GM12891 (cell line): ENCODE data around the gene MED13L.

Experiments used
- POLR2A ChIP-seq: IDR thresholded peaks from 2 replicates; pipeline ENCODE4 v1.6.1; 2011; ENCODE audit warnings: low read depth, low read length, control low read depth
- POLR2AphosphoS5 ChIP-seq: IDR thresholded peaks from 2 replicates; pipeline ENCODE4 v1.6.1; 2011; ENCODE audit warnings: low read depth, low read length, control low read depth
- SPI1 ChIP-seq: IDR thresholded peaks from 2 replicates; pipeline ENCODE4 v1.6.1; 2011; ENCODE audit warnings: low read depth, low read length, control low read depth
- TAF1 ChIP-seq: IDR thresholded peaks from 2 replicates; pipeline ENCODE4 v1.6.1; 2011; ENCODE audit warnings: low read depth, low read length, control low read depth

DNA sequence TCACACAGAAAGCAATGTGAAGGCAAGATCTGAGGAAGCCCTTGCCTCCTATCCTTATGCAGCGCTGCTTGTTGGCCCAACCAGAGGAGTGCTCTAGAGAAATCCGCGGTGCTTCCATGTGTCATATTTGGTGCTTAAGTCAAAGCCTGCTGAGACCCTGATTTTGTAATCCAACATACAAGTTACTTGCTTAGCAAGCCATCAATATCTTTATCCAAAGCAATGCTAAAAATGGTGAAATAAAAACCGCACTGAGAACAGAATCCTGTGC lies 250.0 kb downstream of the MED13L start:
- no peak for TF ChIP-seq SPI1
- no peak for TF ChIP-seq POLR2A
- TF ChIP-seq TAF1, result no peak
- TF ChIP-seq POLR2AphosphoS5, result no peak
